ENCODE data around the gene CARM1. TPM values are rescaled to one million over a fixed set of nuclear protein-coding genes. Genes with fewer than 3 reads are reported as not detected.

CARM1 gene
- total and polyA plus RNA-seq, 2 donors (not counting 3 experiments of a cell fraction or from before 2014, with no cell fraction given) = 65.6 to 70.8 TPM

- Histone ChIP-seq H3K9me3 (replicated peaks; ENCODE audit: control insufficient read depth, insufficient read depth, low read length) (no peaks in the 10 kb centered on the region), H3K27ac (ENCODE audit: insufficient read depth, low read depth, low read length) (no peak overlapping the region), H3K9ac (replicated peaks; ENCODE audit: extremely low read depth, insufficient read depth, low read length) (no peak overlapping the region), H3K4me2 (ENCODE audit: insufficient read depth, low read length) (no peak overlapping the region), H4K20me1 (replicated peaks; ENCODE audit: control insufficient read depth, extremely low read depth, insufficient read depth, low read length) (no peaks in the 10 kb centered on the region), H3K4me1 (ENCODE audit: control insufficient read depth, extremely low read depth, insufficient read depth, low read length) (no peaks in the 10 kb centered on the region), H2AFZ (ENCODE audit: low read depth, low read length) (no peak overlapping the region), H3K36me3 (ENCODE audit: control insufficient read depth in 2 of 2, extremely low read depth in 1 of 2, insufficient read depth in 2 of 2, low read length in 2 of 2) (no peaks in the 10 kb centered on the region), H3K79me2 (ENCODE audit: control insufficient read depth, insufficient read depth, low read length) (peaks cover 24% of the 10 kb centered on the region), H3K4me3 (replicated peaks in 1 of 3; ENCODE audit: insufficient read depth in 1 of 3, low read depth in 1 of 3, low read length in 3 of 3) (no peak overlapping the region), H3K27me3 (ENCODE audit: control insufficient read depth in 2 of 2, insufficient read depth in 2 of 2, low read length in 2 of 2) (no peaks in the 10 kb centered on the region), H3K9me1 (replicated peaks; ENCODE audit: control insufficient read depth, extremely low read depth, insufficient read depth, low read length) (no peaks in the 10 kb centered on the region)
- dilution Hi-C loops (cut with MboI; ENCODE audit: extremely low pct_ligation_motif_present, low sequenced_read_pairs) (no loop called here), intact Hi-C loops (cut with micrococcal nuclease) (no loop called here)
- no TSS peak for BruUV-seq (replicated peaks)
- DNase-seq (ENCODE audit: low read depth, low spot score) (no peak), FAIRE-seq (no peak)
- TF ChIP-seq CTCF (IDR thresholded peaks at IDR 0.05; ENCODE audit: extremely low read depth in 1 of 2, insufficient read depth in 1 of 2, low read depth in 1 of 2, low read length in 2 of 2) (no peak), EZH2 (IDR thresholded peaks at IDR 0.05; ENCODE audit: borderline replicate concordance, low read depth, low read length, severe bottlenecking) (no peak), MAX (IDR thresholded peaks at IDR 0.05; ENCODE audit: insufficient read depth, insufficient read length) (no peak), FOS (IDR thresholded peaks at IDR 0.05; ENCODE audit: borderline replicate concordance, insufficient read depth, low read length) (no peak), POLR2AphosphoS5 (IDR thresholded peaks at IDR 0.05; ENCODE audit: insufficient read depth, low read depth, low read length) (no peak), MYC (IDR thresholded peaks at IDR 0.05; ENCODE audit: low read depth, low read length) (no peak), POLR2A (IDR thresholded peaks at IDR 0.05; ENCODE audit: low read depth, low read length) (no peak), GATA2 (IDR thresholded peaks at IDR 0.05; ENCODE audit: insufficient read depth, insufficient read length, low read depth, low read length) (no peak), JUN (IDR thresholded peaks at IDR 0.05; ENCODE audit: borderline replicate concordance, insufficient read depth, insufficient read length, low read depth) (no peak)
- POLR2A ChIA-PET = no interaction called here
- CTCF ChIA-PET = interaction anchor here (1.1 to 1.9 kb wide), 3 partner anchors 9 to 27 kb away, joined by 4 to 8 read pairs (median 4); partner anchors contain the start of gene CARM1
These were observed 20.2 kb downstream of the CARM1 start for GRCh38 chr19:10891405-10892086.
